ENCODE data around the gene NEU1.
"Not testable (repeated sequence)": the region's sequence is repeated elsewhere in the genome, so short reads cannot be mapped to it uniquely, and the experiment has no call there.

Gene NEU1

GRCh38 chr6:31871046-31871659, 8.5 kb upstream of the NEU1 start:
- peak; percentile 39 for DNase-seq

- DNase-seq = no peak
Measured at GRCh38 chr6:31870385-31870921, 7.8 kb upstream of the NEU1 start.

- no peak for DNase-seq
Measured at GRCh38 chr6:31869343-31869742, 6.7 kb upstream of the NEU1 start.

GRCh38 chr6:31868658-31868971, 6.0 kb upstream of the NEU1 start:
- not testable (repeated sequence) for DNase-seq

GRCh38 chr6:31865205-31866118, 2.8 kb upstream of the NEU1 start:
- DNase-seq = no peak

- no peak for DNase-seq
Measured at GRCh38 chr6:31864818-31865204, 2.2 kb upstream of the NEU1 start.

- not testable (repeated sequence) for DNase-seq
Measured at GRCh38 chr6:31864123-31864562, 1.5 kb upstream of the NEU1 start.

- DNase-seq = no peak
Measured at GRCh38 chr6:31861919-31862343, 690 bp downstream of the NEU1 start.

GRCh38 chr6:31861150-31861549, 1.5 kb downstream of the NEU1 start:
- DNase-seq = no peak

GRCh38 chr6:31860349-31860748, 2.3 kb downstream of the NEU1 start:
- no peak for DNase-seq

GRCh38 chr6:31859923-31860322, 2.7 kb downstream of the NEU1 start:
- no peak for DNase-seq

GRCh38 chr6:31858707-31859106, 3.9 kb downstream of the NEU1 start:
- no peak for DNase-seq

GRCh38 chr6:31857774-31858173, 4.8 kb downstream of the NEU1 start:
- not testable (repeated sequence) for DNase-seq

- not testable (repeated sequence) for DNase-seq
Measured at GRCh38 chr6:31851980-31852718, 10.5 kb downstream of the NEU1 start.

GRCh38 chr6:31851485-31851832, 11.2 kb downstream of the NEU1 start:
- no peak for DNase-seq

- no peak for DNase-seq
Measured at GRCh38 chr6:31850765-31851484, 11.7 kb downstream of the NEU1 start.

GRCh38 chr6:31847276-31847978, 15.2 kb downstream of the NEU1 start:
- no peak for DNase-seq

- no peak for DNase-seq
Measured at GRCh38 chr6:31844507-31844906, 18.1 kb downstream of the NEU1 start.

GRCh38 chr6:31842053-31842452, 20.6 kb downstream of the NEU1 start:
- no peak for DNase-seq

- not testable (repeated sequence) for DNase-seq
Measured at GRCh38 chr6:31839779-31840126, 22.9 kb downstream of the NEU1 start.

- no peak for DNase-seq
Measured at GRCh38 chr6:31838968-31839367, 23.7 kb downstream of the NEU1 start.

GRCh38 chr6:31838114-31838553, 24.5 kb downstream of the NEU1 start:
- not testable (repeated sequence) for DNase-seq
